GM21447 (cell line): Measurements from ENCODE around the gene SPATA13.
A peak's percentile ranks its signal among the peaks of the same experiment; 100 is the strongest.
"Not testable (repeated sequence)": the region's sequence is repeated elsewhere in the genome, so short reads cannot be mapped to it uniquely, and the experiment has no call there.

Source experiments
- ATAC-seq: cut with Tn5 transposase; IDR thresholded peaks from one replicate; pipeline ENCODE4 v1.9.1; 2021; ENCODE audit not compliant: unreplicated experiment

The SPATA13 gene

GRCh38 chr13:24194447-24194846 lies 33.9 kb downstream of the SPATA13 start:
- ATAC-seq, result no peak

DNA sequence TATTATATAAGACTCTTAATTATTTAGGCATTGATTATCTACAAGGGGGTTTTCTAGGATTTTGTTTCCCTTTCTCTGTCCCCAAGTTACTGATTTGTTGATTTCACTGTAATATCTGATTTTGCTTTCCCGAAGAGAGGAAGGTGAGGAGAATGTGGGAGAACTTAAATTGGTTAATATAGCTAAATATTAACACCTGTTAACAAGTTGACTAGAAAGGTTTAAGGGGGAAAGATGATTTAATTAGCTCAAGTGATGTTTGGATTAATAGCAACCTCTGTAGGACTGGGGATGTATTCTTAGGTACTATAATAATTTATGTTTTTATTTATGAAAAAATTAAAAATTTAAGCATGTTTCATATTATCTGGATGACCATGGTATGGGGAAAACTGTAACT lies 35.1 kb downstream of the SPATA13 start:
- no peak for ATAC-seq

DNA sequence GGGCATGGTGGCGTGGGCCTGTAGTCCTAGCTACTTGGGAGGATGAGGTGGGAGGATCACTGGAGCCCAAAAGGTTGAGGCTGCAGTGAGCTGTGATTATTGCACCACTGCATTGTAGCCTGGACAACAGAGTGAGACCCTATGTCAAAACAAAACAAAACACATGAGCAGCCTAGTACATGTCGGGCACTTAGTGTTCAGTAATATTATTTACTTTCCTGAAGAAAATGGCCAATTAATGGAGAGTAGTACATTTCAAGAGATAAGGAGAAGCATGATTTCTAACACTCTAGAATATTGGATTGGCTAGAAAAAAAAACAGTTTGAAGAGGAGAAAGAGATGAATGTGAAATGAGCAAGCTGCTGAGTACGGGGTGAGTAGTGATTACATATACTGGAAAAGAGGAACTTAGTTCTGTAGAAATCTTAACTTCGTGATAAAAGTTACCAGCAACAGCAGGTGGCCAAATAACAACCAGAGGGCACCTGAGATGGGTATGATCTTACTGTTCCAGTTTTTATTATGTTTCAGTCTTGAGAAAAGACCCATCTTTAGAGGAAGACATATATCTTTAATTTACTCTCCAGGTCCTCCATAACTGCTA lies 36.2 kb downstream of the SPATA13 start:
- no peak for ATAC-seq

DNA sequence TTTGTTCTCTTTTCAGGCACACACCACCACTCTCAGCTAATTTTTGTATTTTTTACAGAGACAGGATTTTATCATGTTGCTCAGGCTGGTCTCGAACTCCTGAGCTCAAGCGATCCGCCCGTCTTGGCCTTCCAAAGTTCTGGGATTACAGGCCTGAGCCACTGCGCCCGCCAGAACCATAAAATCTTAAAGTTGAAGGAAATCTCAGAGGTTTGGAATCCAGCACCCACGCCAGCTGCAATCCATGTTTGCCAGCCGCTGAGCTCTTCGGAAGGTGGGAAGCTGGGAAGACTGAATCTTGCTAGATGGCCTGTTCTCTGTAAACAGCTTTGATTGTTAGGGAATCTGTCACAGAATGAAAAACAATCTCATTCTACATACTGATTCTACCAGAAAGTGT lies 38.5 kb downstream of the SPATA13 start:
- no peak for ATAC-seq

DNA sequence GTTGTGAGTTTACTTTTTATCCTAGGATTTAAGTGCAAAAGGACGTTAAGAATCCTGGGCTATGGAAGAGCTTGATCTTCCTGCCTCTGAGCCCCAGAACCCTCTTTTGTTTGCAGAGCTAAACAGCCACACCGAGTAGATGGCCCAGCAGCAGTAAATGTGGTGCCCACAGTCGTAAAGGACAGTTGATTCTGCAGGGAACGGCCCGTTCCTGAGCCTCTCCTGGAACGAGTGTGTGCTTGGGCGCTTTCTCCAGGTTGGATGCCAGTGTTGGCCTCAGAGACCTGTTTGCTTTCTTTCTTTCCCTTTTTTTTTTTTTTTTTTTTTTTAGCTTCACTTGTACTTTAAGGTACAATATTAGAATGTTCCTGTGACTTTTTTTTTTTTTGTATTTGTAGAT lies 41.7 kb downstream of the SPATA13 start:
- no peak for ATAC-seq

DNA sequence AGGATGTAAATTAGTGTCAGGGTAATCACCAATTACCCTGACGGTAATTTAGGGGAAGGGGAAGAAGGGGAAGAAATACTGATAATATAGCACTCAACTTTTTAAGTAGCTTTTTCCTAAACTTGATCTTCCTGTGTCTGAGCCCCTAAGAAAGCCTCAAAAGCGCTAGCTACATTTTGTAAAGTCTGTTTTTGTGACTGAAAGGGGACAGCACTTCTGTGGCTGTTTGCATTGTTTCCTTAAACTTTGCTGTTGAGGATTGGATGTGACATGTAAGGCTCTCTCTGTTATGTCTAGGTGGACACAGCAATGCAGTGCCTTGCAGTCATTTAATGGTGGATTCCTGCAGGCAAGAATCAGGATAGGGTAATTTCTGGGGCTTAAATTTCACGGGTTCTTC lies 42.8 kb downstream of the SPATA13 start:
- ATAC-seq, result no peak

- peak; percentile 77 for ATAC-seq
Observed at GRCh38 chr13:24203811-24204210, 43.3 kb downstream of the SPATA13 start.

GRCh38 chr13:24205076-24205475 lies 44.6 kb downstream of the SPATA13 start:
- not testable (repeated sequence) for ATAC-seq

DNA sequence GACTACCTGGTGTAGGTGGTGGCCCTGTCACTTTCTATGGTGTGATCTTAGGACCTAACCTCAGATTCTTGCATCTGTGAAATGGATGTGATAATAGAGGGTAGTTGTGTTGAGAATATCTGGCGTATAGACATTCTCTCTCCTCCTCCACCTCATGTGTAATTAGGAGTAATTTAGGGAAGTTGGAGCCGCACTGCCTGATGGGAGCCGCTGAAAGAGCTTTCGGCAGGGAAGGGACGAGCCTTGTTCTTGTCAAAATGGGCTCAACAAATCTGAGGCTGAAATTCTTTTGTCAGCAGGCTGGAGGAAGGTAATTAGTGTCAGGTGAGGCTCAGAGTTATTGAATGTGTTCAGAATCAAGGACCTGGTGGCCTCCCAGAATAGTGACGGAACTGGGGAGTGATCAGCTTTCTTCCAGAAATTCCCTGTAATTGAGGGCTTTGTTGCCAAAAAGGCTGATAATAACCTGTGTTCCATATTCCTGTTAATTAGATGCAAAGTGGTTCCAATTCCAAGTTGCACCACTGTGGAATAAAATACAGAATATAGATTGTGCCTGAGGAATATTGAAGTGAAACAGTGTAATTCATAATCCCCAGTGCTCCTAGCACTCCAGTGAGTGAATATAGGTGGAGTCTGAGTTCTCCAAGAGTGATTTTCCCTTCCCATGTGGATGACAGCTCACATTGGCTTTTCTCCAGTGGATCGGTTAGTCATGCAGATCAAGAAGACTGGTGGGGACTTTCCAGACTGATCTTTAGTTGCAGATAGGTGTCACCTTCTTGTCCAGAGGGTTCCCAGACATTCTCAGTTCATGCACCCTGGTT lies 47.5 kb downstream of the SPATA13 start:
- no peak for ATAC-seq

DNA sequence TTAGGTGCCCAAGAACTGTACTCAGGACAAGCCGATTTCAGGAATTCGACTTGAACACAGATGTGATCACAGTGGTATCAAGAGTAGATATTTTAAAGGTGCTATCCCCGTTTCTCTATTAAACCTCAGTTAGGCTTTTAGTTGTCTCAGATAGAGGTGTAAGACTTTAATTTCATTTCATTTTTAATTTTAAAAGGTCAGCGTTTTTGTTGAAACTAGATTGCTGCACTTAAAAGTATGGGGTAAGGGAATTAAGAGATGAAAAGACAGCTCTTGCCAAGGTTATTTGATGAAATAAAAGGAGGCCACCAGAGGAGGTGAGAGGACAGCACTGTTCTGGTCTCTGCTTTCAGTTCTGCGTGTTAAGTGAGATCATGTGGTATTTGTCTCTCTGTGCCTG lies 48.6 kb downstream of the SPATA13 start:
- no peak for ATAC-seq

DNA sequence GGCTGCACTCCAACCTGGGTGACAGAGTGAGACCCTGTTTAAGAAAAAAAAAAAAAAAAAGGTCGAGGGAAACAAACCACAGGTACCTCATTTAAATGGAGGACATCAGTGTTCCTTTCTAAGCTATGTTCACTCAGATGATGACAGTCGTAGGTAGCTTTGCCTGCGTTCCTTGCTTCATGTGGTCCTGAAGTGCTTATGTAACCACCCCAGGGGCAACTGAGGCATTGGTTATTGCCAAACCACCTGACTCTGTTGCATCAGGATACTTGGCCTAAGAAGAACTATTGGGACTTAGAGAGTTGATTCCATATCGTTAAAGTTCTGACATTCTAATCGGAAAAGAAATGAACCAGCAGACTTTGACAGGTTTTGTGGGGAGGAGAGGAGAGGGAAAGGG lies 51.7 kb downstream of the SPATA13 start:
- ATAC-seq, result no peak

DNA sequence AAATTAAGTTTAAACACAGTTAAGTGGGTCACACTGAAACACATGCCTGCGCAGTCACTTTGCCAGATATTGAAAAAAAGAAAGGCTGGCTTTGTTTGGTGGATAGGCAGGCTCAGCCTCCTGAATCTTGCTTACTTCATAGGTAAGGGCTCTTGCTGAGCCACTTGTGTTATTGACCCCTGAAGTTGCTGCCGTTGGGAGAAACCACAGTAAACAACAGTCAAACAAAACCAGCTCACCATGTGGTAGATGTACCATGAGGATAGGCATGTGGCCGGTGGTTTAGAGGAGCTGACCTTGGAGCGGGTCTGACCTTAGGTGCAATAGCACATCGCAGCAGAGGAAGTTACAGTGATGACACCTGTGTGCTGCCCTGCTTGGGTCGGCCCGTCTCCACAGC lies 52.2 kb downstream of the SPATA13 start:
- ATAC-seq, result no peak

DNA sequence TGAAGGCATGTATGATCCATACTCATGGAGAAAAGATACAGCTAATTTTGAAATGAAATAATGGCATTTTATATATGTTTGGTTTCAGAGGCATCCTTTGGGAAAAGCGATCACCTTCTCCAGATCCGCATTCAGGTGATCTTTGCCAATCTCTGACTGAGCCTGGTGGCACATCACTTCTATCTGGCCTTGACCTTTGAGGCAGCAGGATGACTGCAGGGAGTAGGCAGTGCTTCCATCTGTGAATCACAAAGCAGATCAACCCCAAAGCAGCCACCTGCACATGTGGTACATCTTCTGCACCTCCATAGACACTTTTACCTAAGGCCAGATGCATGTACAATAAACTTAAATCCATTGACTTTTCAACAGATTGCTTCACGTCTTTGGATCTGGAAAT lies 53.4 kb downstream of the SPATA13 start:
- ATAC-seq, result no peak

DNA sequence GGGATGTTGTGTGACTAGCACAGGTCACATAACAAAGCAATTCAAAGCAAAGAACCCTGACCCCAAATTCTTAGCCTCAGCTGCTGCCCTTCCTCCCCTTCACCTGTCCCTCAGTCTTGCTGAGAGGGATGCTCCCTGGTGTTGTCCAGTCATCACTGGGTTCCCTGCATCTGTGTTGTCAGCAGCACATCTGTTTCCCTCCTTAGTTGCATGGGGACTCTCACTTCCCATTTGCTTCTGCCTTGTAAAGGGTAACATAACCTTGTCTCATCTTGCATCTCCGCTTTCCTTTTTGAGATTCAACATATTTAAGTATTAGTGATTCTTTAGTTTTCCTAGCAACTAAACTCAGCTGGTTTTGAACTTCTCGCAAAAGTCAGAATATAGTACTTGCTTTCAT lies 54.0 kb downstream of the SPATA13 start:
- ATAC-seq, result peak; percentile 51

- peak; percentile 61 for ATAC-seq
Observed at GRCh38 chr13:24215126-24215525, 54.6 kb downstream of the SPATA13 start.

GRCh38 chr13:24215732-24216131 lies 55.2 kb downstream of the SPATA13 start:
- ATAC-seq, result no peak

DNA sequence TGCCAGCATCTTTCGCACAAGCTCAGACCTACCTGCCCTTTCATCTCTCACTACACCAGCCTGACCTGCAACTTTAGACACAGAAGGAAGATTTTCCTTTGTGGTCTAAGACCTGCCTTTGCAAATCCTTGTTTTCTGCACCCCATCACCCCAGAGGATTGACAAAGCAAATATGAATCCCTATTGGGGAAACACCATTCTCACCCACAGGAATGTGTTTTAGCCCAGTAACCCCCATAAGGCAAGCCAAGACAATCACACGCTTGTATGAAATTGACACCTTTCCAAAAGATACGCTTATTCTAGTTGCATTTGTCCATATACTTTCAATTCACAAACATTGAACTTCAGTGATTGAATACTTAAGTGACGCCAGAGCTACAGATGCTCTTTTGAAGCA lies 55.7 kb downstream of the SPATA13 start:
- ATAC-seq, result no peak

DNA sequence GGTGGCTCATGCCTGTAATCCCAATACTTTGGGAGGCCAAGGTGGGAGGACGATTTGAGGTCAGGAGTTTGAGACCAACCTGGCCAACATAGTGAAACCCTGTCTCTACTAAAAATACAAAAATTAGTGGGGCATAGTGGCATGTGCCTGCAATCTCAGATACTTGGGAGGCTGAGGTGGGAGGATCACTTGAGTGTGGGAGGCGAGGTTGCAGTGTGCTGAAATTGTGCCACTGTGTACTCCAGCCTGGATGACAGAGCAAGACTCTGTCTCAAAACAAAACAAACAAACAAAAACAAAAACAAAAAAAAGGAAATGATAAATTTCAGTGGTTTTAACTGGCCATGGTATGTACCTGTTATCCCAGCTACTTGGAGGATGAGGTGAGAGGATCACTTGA lies 56.3 kb downstream of the SPATA13 start:
- ATAC-seq, result peak; percentile 24

DNA sequence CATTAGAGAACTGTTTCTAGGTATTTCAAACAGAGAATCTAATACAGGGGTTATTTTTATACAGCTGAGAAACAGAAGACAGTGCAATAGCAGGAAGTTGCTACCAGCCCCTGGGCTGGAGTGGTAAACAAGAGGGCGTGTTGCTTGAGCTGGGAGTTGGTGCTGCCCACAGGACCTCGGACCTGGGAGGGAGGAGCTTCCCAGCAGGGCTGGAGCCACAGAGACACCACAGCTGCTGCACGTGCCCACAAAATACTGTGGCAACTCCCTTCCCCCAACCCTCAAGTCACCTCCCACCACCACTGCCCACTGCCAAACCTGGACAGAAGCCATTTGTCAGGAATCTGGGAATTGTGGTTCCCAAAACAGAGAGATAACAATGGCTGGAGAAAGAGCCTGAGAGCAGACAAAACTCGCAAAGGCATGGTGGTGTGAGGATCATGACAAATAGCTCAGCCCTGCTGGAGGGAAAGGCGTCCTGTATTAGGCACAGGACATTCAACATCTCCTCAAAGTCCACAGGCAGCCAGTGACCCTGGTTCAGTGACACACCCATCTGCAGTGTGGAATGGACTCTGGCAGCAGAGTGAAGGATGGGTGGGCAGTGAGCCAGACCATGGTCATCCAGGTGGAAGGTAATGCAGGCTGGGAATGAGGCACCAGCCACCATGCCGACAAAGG lies 57.2 kb downstream of the SPATA13 start:
- peak; percentile 44 for ATAC-seq

DNA sequence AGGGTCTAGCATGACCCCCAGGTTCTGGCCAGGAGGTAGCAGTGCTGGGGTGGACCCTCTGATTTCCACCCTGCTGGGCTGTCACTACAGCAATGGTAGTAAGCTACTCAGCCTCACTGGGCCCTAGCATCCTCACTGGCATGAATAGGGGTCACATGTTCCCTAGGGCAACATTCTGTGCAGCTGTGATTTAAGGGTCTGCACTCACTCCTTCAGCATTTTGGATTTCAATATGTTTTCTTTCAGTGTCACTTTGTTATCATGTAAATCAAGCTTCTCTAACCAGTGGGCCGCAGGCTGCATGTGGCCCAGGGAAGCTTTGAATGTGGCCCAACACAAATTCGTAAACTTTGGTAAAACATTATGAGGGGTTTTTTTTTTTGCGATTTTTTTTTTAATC lies 57.8 kb downstream of the SPATA13 start:
- ATAC-seq, result no peak

GRCh38 chr13:24218977-24219376 lies 58.5 kb downstream of the SPATA13 start:
- ATAC-seq, result no peak

GRCh38 chr13:24220086-24220703 lies 59.7 kb downstream of the SPATA13 start:
- ATAC-seq, result no peak
